Neural cell (in vitro differentiated cells): ENCODE results near the gene PRIMA1. TPM values are rescaled to one million over a fixed set of nuclear protein-coding genes. Genes with fewer than 3 reads are reported as not detected.

Source experiments
- polyA plus RNA-seq: library from polyadenylated mRNA; depleted of rRNA; stranded (reverse); fragments of >200 nt; gene quantifications from 2 replicates; pipeline ENCODE4 v1.2.3, GENCODE V29; 2014

PRIMA1 gene
- polyA plus RNA-seq, 1 donor from 2014 or later, result not detected

Other genes starting within 250 kb of the PRIMA1 start
- gene FAM181A, start 138.9 kb upstream of the PRIMA1 start, polyA plus RNA-seq, result 0.43 TPM in 1 of 2 replicates, not detected in the other
- 0.26 TPM in 1 of 2 replicates, not detected in the other for gene ASB2, start 188.1 kb upstream of the PRIMA1 start, polyA plus RNA-seq
- gene CCDC197, start 208.8 kb upstream of the PRIMA1 start, polyA plus RNA-seq, result not detected in 2 replicates
- 2.5 and 2.8 TPM in 2 replicates for gene OTUB2, start 237.9 kb upstream of the PRIMA1 start, polyA plus RNA-seq